Memory B cell (primary cell): ENCODE data around the gene AGPAT1.
"Not testable (repeated sequence)": the region's sequence is repeated elsewhere in the genome, so short reads cannot be mapped to it uniquely, and the experiment has no call there.

Experiments used
- ATAC-seq: fragments of 150-1000 bp; cut with Tn5 transposase; 2 replicates; pipeline ENCODE4 v1.10.0; 2021; ENCODE audit warnings: low read depth, mild to moderate bottlenecking, moderate library complexity
- DNase-seq, 2 donors: peaks; one replicate each; pipeline ENCODE4 v3.0.0; 2022; ENCODE audit warnings: low spot score in 2 of 2
- H3K27ac Mint-ChIP-seq: one replicate; pipeline ENCODE4 v1.8.0; 2022; ENCODE audit warnings: mild to moderate bottlenecking, moderate library complexity, mixed read lengths
- H3K27me3 Mint-ChIP-seq: one replicate; pipeline ENCODE4 v1.8.0; 2022; ENCODE audit warnings: mixed read lengths
- H3K36me3 Mint-ChIP-seq: one replicate; pipeline ENCODE4 v1.8.0; 2022; ENCODE audit warnings: mild to moderate bottlenecking, mixed read lengths
- H3K4me1 Mint-ChIP-seq: one replicate; pipeline ENCODE4 v1.8.0; 2022; ENCODE audit warnings: mixed read lengths
- H3K4me3 Mint-ChIP-seq: one replicate; pipeline ENCODE4 v1.8.0; 2022; ENCODE audit warnings: mild to moderate bottlenecking, moderate library complexity, mixed read lengths
- H3K9me3 Mint-ChIP-seq: one replicate; pipeline ENCODE4 v1.8.0; 2022; ENCODE audit warnings: mixed read lengths

Gene AGPAT1

GRCh38 chr6:32146687-32147086 lies 29.2 kb downstream of the AGPAT1 start:
- Mint-ChIP-seq H3K9me3 (no peaks in the 10 kb centered on the region), H3K36me3 (no peaks in the 10 kb centered on the region), H3K4me1 (peaks cover 3% of the 10 kb centered on the region), H3K27ac (no peak overlapping the region), H3K27me3 (peaks cover 35% of the 10 kb centered on the region), H3K4me3 (no peak overlapping the region)
- no peak for ATAC-seq
- DNase-seq = no peak

GRCh38 chr6:32146287-32146686 lies 29.6 kb downstream of the AGPAT1 start:
- Mint-ChIP-seq H3K9me3 (no peaks in the 10 kb centered on the region), H3K4me3 (no peak overlapping the region), H3K27me3 (peaks cover 36% of the 10 kb centered on the region), H3K36me3 (no peaks in the 10 kb centered on the region), H3K4me1 (peaks cover 3% of the 10 kb centered on the region), H3K27ac (no peak overlapping the region)
- ATAC-seq = no peak
- no peak for DNase-seq

- not testable (repeated sequence) for DNase-seq, H3K36me3 Mint-ChIP-seq, H3K27ac Mint-ChIP-seq, H3K4me1 Mint-ChIP-seq, H3K9me3 Mint-ChIP-seq, H3K4me3 Mint-ChIP-seq, ATAC-seq
- peaks cover 26% of the 10 kb centered on the region for H3K27me3 Mint-ChIP-seq
Measured at GRCh38 chr6:32144238-32144637, 31.6 kb downstream of the AGPAT1 start.

- DNase-seq (no peak), ATAC-seq (no peak)
- no peak overlapping the region for H3K27ac Mint-ChIP-seq
- H3K27me3 Mint-ChIP-seq = peaks cover 11% of the 10 kb centered on the region
- no peak overlapping the region for H3K4me3 Mint-ChIP-seq
- H3K9me3 Mint-ChIP-seq = no peaks in the 10 kb centered on the region
- H3K4me1 Mint-ChIP-seq = no peaks in the 10 kb centered on the region
- no peaks in the 10 kb centered on the region for H3K36me3 Mint-ChIP-seq
Measured at GRCh38 chr6:32140420-32141046, 35.4 kb downstream of the AGPAT1 start.

GRCh38 chr6:32139590-32139989 lies 36.3 kb downstream of the AGPAT1 start:
- ATAC-seq (no peak), DNase-seq (no peak)
- H3K4me3 Mint-ChIP-seq = no peak overlapping the region
- H3K9me3 Mint-ChIP-seq = no peaks in the 10 kb centered on the region
- H3K36me3 Mint-ChIP-seq = no peaks in the 10 kb centered on the region
- no peaks in the 10 kb centered on the region for H3K4me1 Mint-ChIP-seq
- H3K27ac Mint-ChIP-seq = no peak overlapping the region
- peaks cover 13% of the 10 kb centered on the region for H3K27me3 Mint-ChIP-seq

- DNase-seq = no peak
- no peaks in the 10 kb centered on the region for H3K4me1 Mint-ChIP-seq
- no peak overlapping the region for H3K27ac Mint-ChIP-seq
- H3K27me3 Mint-ChIP-seq = peaks cover 13% of the 10 kb centered on the region
- H3K36me3 Mint-ChIP-seq = no peaks in the 10 kb centered on the region
- ATAC-seq = no peak
- H3K9me3 Mint-ChIP-seq = no peaks in the 10 kb centered on the region
- H3K4me3 Mint-ChIP-seq = no peak overlapping the region
Measured at GRCh38 chr6:32137454-32137853, 38.4 kb downstream of the AGPAT1 start.

- Mint-ChIP-seq H3K27me3 (peaks cover 3% of the 10 kb centered on the region), H3K36me3 (no peaks in the 10 kb centered on the region), H3K4me3 (no peak overlapping the region), H3K27ac (no peak overlapping the region), H3K9me3 (no peaks in the 10 kb centered on the region), H3K4me1 (peaks cover 8% of the 10 kb centered on the region)
- no peak for DNase-seq
- ATAC-seq = no peak
Measured at GRCh38 chr6:32133786-32134185, 42.1 kb downstream of the AGPAT1 start.

GRCh38 chr6:32132110-32132509 lies 43.8 kb downstream of the AGPAT1 start:
- no peak for ATAC-seq
- H3K9me3 Mint-ChIP-seq = no peaks in the 10 kb centered on the region
- H3K4me1 Mint-ChIP-seq = peaks cover 18% of the 10 kb centered on the region
- peaks cover 3% of the 10 kb centered on the region for H3K27me3 Mint-ChIP-seq
- DNase-seq = no peak
- no peak overlapping the region for H3K27ac Mint-ChIP-seq
- H3K36me3 Mint-ChIP-seq = peaks cover under 1% of the 10 kb centered on the region
- H3K4me3 Mint-ChIP-seq = no peak overlapping the region

- Mint-ChIP-seq H3K36me3 (peaks cover 6% of the 10 kb centered on the region), H3K27ac (no peak overlapping the region), H3K4me3 (peak overlapping the region; percentile 28), H3K4me1 (peaks cover 24% of the 10 kb centered on the region), H3K27me3 (peaks cover 3% of the 10 kb centered on the region), H3K9me3 (no peaks in the 10 kb centered on the region)
- no peak for ATAC-seq
- no peak for DNase-seq
Measured at GRCh38 chr6:32131439-32131948, 44.4 kb downstream of the AGPAT1 start.

- Mint-ChIP-seq H3K9me3 (no peaks in the 10 kb centered on the region), H3K36me3 (peaks cover 13% of the 10 kb centered on the region), H3K27ac (peak overlapping the region; percentile 89), H3K4me1 (peaks cover 28% of the 10 kb centered on the region), H3K4me3 (peak overlapping the region; percentile 88), H3K27me3 (no peaks in the 10 kb centered on the region)
- ATAC-seq (no peak), DNase-seq (no peak)
Measured at GRCh38 chr6:32129297-32130088, 46.4 kb downstream of the AGPAT1 start.

GRCh38 chr6:32128751-32129296 lies 47.1 kb downstream of the AGPAT1 start:
- Mint-ChIP-seq H3K4me3 (peak overlapping the region; percentile 99), H3K36me3 (peaks cover 18% of the 10 kb centered on the region), H3K4me1 (peaks cover 32% of the 10 kb centered on the region), H3K27ac (peak overlapping the region; percentile 97), H3K27me3 (no peaks in the 10 kb centered on the region), H3K9me3 (no peaks in the 10 kb centered on the region)
- ATAC-seq = no peak
- DNase-seq = no peak

- peak within 1 kb of the TSS; percentile 99 for H3K4me3 Mint-ChIP-seq
- peak; percentile 78 to 91 for DNase-seq
- H3K36me3 Mint-ChIP-seq = peaks cover 18% of the 10 kb centered on the region
- peak; percentile 91 for ATAC-seq
- H3K4me1 Mint-ChIP-seq = peaks cover 32% of the 10 kb centered on the region
- no peaks in the 10 kb centered on the region for H3K9me3 Mint-ChIP-seq
- H3K27me3 Mint-ChIP-seq = no peaks in the 10 kb centered on the region
- peak within 1 kb of the TSS; percentile 97 for H3K27ac Mint-ChIP-seq
Measured at GRCh38 chr6:32127717-32128592, 47.9 kb downstream of the AGPAT1 start, which contains the start of gene ATF6B. ATF6B (minus strand) TSS chr6:32128246; CDS start chr6:32128207, 39 bp downstream.

- Mint-ChIP-seq H3K27me3 (no peaks in the 10 kb centered on the region), H3K4me3 (peak overlapping the region; percentile 99), H3K27ac (peak overlapping the region; percentile 97), H3K9me3 (no peaks in the 10 kb centered on the region), H3K36me3 (peaks cover 18% of the 10 kb centered on the region), H3K4me1 (peaks cover 32% of the 10 kb centered on the region)
- ATAC-seq (no peak), DNase-seq (no peak)
Measured at GRCh38 chr6:32127409-32127716, 48.5 kb downstream of the AGPAT1 start.

GRCh38 chr6:32126880-32127279 lies 49.0 kb downstream of the AGPAT1 start:
- no peaks in the 10 kb centered on the region for H3K9me3 Mint-ChIP-seq
- peak overlapping the region; percentile 99 for H3K4me3 Mint-ChIP-seq
- H3K36me3 Mint-ChIP-seq = peaks cover 21% of the 10 kb centered on the region
- ATAC-seq = no peak
- peaks cover 32% of the 10 kb centered on the region for H3K4me1 Mint-ChIP-seq
- H3K27ac Mint-ChIP-seq = peak overlapping the region; percentile 97
- no peaks in the 10 kb centered on the region for H3K27me3 Mint-ChIP-seq
- no peak for DNase-seq
